ENCODE results near the gene CYP11A1. TPM values are rescaled to one million over a fixed set of nuclear protein-coding genes. Genes with fewer than 3 reads are reported as not detected.

CYP11A1 gene
- total RNA-seq, 1 donor from 2014 or later = 0.43 TPM

DNA sequence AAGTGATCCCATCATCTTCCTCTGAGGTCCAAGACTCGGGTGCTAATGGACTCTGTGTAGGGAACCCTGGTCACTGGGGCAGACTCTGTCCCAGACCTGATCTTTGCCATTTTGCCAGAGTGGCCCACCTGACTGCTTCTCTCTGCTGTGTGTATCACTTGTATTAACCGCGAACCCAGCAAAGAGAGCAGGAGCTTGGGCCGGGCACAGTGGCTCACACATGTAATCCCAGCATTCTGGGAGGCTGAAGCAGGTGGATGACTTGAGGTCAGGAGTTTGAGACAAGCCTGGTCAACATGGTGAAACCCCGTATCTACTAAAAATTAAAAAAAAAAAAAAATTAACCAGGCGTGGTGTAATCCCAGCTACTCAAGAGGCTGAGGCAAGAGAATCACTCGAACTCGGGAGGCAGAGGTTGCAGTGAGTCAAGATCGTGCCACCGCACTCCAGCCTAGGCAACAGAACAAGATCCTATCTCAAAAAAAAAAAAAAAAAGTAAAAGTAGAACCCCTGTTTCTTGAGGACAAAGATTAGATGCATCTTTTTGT is 32.9 kb upstream of the CYP11A1 start:
- Histone ChIP-seq H3K79me2 (ENCODE audit: insufficient read depth, low read length) (no peaks in the 10 kb centered on the region), H4K20me1 (ENCODE audit: insufficient read depth, low read length) (no peaks in the 10 kb centered on the region), H3K4me2 (ENCODE audit: low read length) (peak overlapping the region; percentile 69), H3K36me3 (ENCODE audit: insufficient read depth, low read length) (no peaks in the 10 kb centered on the region), H2AFZ (ENCODE audit: low read depth, low read length) (no peak overlapping the region), H3K4me3 (ENCODE audit: insufficient read depth, low read depth, low read length) (no peak overlapping the region), H3K9ac (ENCODE audit: low read length) (peak overlapping the region; percentile 77), H3K27ac (ENCODE audit: low read depth, low read length) (peak overlapping the region; percentile 90), H3K27me3 (ENCODE audit: insufficient read depth, low read length) (no peaks in the 10 kb centered on the region), H3K4me1 (ENCODE audit: insufficient read depth, low read length) (peaks cover 85% of the 10 kb centered on the region), H3K9me3 (ENCODE audit: insufficient read depth, low read depth, low read length) (no peaks in the 10 kb centered on the region)
- Mint-ChIP-seq H3K36me3 (ENCODE audit: low read depth, unreplicated experiment) (no peaks in the 10 kb centered on the region), H3K9me3 (ENCODE audit: unreplicated experiment) (peaks cover 2% of the 10 kb centered on the region), H3K27me3 (ENCODE audit: low read depth, unreplicated experiment) (no peaks in the 10 kb centered on the region), H3K4me3 (ENCODE audit: unreplicated experiment) (no peak overlapping the region), H3K27ac (ENCODE audit: unreplicated experiment) (no peak overlapping the region), H3K4me1 (ENCODE audit: low read depth, unreplicated experiment) (peaks cover 33% of the 10 kb centered on the region)
- TF ChIP-seq, protein P1, sequence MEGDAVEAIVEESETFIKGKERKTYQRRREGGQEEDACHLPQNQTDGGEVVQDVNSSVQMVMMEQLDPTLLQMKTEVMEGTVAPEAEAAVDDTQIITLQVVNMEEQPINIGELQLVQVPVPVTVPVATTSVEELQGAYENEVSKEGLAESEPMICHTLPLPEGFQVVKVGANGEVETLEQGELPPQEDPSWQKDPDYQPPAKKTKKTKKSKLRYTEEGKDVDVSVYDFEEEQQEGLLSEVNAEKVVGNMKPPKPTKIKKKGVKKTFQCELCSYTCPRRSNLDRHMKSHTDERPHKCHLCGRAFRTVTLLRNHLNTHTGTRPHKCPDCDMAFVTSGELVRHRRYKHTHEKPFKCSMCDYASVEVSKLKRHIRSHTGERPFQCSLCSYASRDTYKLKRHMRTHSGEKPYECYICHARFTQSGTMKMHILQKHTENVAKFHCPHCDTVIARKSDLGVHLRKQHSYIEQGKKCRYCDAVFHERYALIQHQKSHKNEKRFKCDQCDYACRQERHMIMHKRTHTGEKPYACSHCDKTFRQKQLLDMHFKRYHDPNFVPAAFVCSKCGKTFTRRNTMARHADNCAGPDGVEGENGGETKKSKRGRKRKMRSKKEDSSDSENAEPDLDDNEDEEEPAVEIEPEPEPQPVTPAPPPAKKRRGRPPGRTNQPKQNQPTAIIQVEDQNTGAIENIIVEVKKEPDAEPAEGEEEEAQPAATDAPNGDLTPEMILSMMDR (IDR thresholded peaks at IDR 0.05; ENCODE audit: insufficient read depth, low read depth, low read length) = no peak
- TF ChIP-seq EZH2 (IDR thresholded peaks at IDR 0.05; ENCODE audit: insufficient read depth, low read length) = no peak
- FAIRE-seq (no peak), DNase-seq (ENCODE audit: low read depth) (no peak)

GRCh38 chr15:74399511-74400312 is 32.3 kb upstream of the CYP11A1 start:
- DNase-seq (ENCODE audit: low read depth) (peak; percentile 82), FAIRE-seq (no peak)
- Histone ChIP-seq H3K4me1 (ENCODE audit: insufficient read depth, low read length) (peaks cover 90% of the 10 kb centered on the region), H3K27ac (ENCODE audit: low read depth, low read length) (peak overlapping the region; percentile 90), H3K9me3 (ENCODE audit: insufficient read depth, low read depth, low read length) (no peaks in the 10 kb centered on the region), H3K9ac (ENCODE audit: low read length) (peak overlapping the region; percentile 77), H2AFZ (ENCODE audit: low read depth, low read length) (no peak overlapping the region), H3K36me3 (ENCODE audit: insufficient read depth, low read length) (no peaks in the 10 kb centered on the region), H3K4me3 (ENCODE audit: insufficient read depth, low read depth, low read length) (no peak overlapping the region), H3K4me2 (ENCODE audit: low read length) (peak overlapping the region; percentile 69), H3K79me2 (ENCODE audit: insufficient read depth, low read length) (no peaks in the 10 kb centered on the region), H3K27me3 (ENCODE audit: insufficient read depth, low read length) (no peaks in the 10 kb centered on the region), H4K20me1 (ENCODE audit: insufficient read depth, low read length) (no peaks in the 10 kb centered on the region)
- TF ChIP-seq EZH2 (IDR thresholded peaks at IDR 0.05; ENCODE audit: insufficient read depth, low read length) = no peak
- TF ChIP-seq, protein P1 (IDR thresholded peaks at IDR 0.05; ENCODE audit: insufficient read depth, low read depth, low read length) = no peak
- H3K9me3 Mint-ChIP-seq (ENCODE audit: unreplicated experiment) = peaks cover 2% of the 10 kb centered on the region
- no peak overlapping the region for H3K4me3 Mint-ChIP-seq (ENCODE audit: unreplicated experiment)
- peaks cover 39% of the 10 kb centered on the region for H3K4me1 Mint-ChIP-seq (ENCODE audit: low read depth, unreplicated experiment)
- H3K27ac Mint-ChIP-seq (ENCODE audit: unreplicated experiment) = no peak overlapping the region
- H3K27me3 Mint-ChIP-seq (ENCODE audit: low read depth, unreplicated experiment) = peaks cover 1% of the 10 kb centered on the region
- H3K36me3 Mint-ChIP-seq (ENCODE audit: low read depth, unreplicated experiment) = no peaks in the 10 kb centered on the region

- no peak overlapping the region for H3K4me3 ChIP-seq (ENCODE audit: insufficient read depth, low read depth, low read length)
- no peaks in the 10 kb centered on the region for H3K36me3 Mint-ChIP-seq (ENCODE audit: low read depth, unreplicated experiment)
- H3K4me1 Mint-ChIP-seq (ENCODE audit: low read depth, unreplicated experiment) = peaks cover 39% of the 10 kb centered on the region
- H3K4me2 ChIP-seq (ENCODE audit: low read length) = no peak overlapping the region
- H3K4me3 Mint-ChIP-seq (ENCODE audit: unreplicated experiment) = no peak overlapping the region
- no peak for DNase-seq (ENCODE audit: low read depth)
- no peaks in the 10 kb centered on the region for H3K79me2 ChIP-seq (ENCODE audit: insufficient read depth, low read length)
- peak overlapping the region; percentile 92 for H3K27ac ChIP-seq (ENCODE audit: low read depth, low read length)
- no peaks in the 10 kb centered on the region for H4K20me1 ChIP-seq (ENCODE audit: insufficient read depth, low read length)
- H3K9ac ChIP-seq (ENCODE audit: low read length) = no peak overlapping the region
- no peak for FAIRE-seq
- H3K4me1 ChIP-seq (ENCODE audit: insufficient read depth, low read length) = peaks cover 86% of the 10 kb centered on the region
- H3K27ac Mint-ChIP-seq (ENCODE audit: unreplicated experiment) = no peak overlapping the region
- H3K9me3 Mint-ChIP-seq (ENCODE audit: unreplicated experiment) = peaks cover 2% of the 10 kb centered on the region
- H3K27me3 ChIP-seq (ENCODE audit: insufficient read depth, low read length) = no peaks in the 10 kb centered on the region
- TF ChIP-seq, protein P1 (IDR thresholded peaks at IDR 0.05; ENCODE audit: insufficient read depth, low read depth, low read length) = no peak
- TF ChIP-seq EZH2 (IDR thresholded peaks at IDR 0.05; ENCODE audit: insufficient read depth, low read length) = no peak
- H3K36me3 ChIP-seq (ENCODE audit: insufficient read depth, low read length) = no peaks in the 10 kb centered on the region
- no peaks in the 10 kb centered on the region for H3K9me3 ChIP-seq (ENCODE audit: insufficient read depth, low read depth, low read length)
- peaks cover 5% of the 10 kb centered on the region for H3K27me3 Mint-ChIP-seq (ENCODE audit: low read depth, unreplicated experiment)
- H2AFZ ChIP-seq (ENCODE audit: low read depth, low read length) = no peak overlapping the region
Observed at GRCh38 chr15:74399100-74399499, 31.7 kb upstream of the CYP11A1 start.
